Measurements from ENCODE around the gene BBS9.

GRCh38 chr7:33108554-33109004 is 20.8 kb upstream of the BBS9 start:
- TF ChIP-seq EP300 (IDR thresholded peaks at IDR 0.05; ENCODE audit: low read depth) = no peak
- TF ChIP-seq CTCF (IDR thresholded peaks at IDR 0.05) = peak in 2 of 5 experiments; percentile 16 to 18
